HT-29 (cell line): ENCODE results near the gene NTF4. TPM values are rescaled to one million over a fixed set of nuclear protein-coding genes. Genes with fewer than 3 reads are reported as not detected.

ENCODE experiments used
- DNase-seq: peaks from one replicate; pipeline ENCODE4 v3.0.0-alpha.2; 2015; ENCODE audit warnings: low spot score
- small RNA-seq: library from RNA; depleted of rRNA; stranded (forward); fragments of <200 nt; gene quantifications from one replicate; pipeline ENCODE3, GENCODE V24; 2014
- total RNA-seq: library from RNA; depleted of rRNA; stranded (reverse); fragments of >200 nt; shearing (Covaris generic); gene quantifications from 2 replicates; pipeline ENCODE4 v1.2.3, GENCODE V29; 2014; rRNA removed

The NTF4 gene
- total RNA-seq, 1 experiment from 2014 or later = not detected

- DNase-seq = no peak
These were observed 42.5 kb downstream of the NTF4 start for GRCh38 chr19:49022116-49022515.

- peak; percentile 24 for DNase-seq
These were observed 43.4 kb downstream of the NTF4 start for GRCh38 chr19:49020931-49021895.

- DNase-seq = no peak
These were observed 44.3 kb downstream of the NTF4 start for GRCh38 chr19:49020342-49020741.

- DNase-seq = peak; percentile 87
These were observed 45.2 kb downstream of the NTF4 start for GRCh38 chr19:49019242-49019932.

GRCh38 chr19:49018388-49019241, 46.0 kb downstream of the NTF4 start:
- peak; percentile 34 for DNase-seq

- peak; percentile 71 for DNase-seq
These were observed 46.8 kb downstream of the NTF4 start for GRCh38 chr19:49017666-49018351.

- peak; percentile 35 for DNase-seq
These were observed 47.5 kb downstream of the NTF4 start, which contains the start of gene LHB for GRCh38 chr19:49017041-49017665. Gene LHB, minus strand, starts transcription at chr19:49017091. Its CDS starts 10 bp downstream, at chr19:49017081.

GRCh38 chr19:49016067-49016839, 48.4 kb downstream of the NTF4 start:
- no peak for DNase-seq

- no peak for DNase-seq
These were observed 49.8 kb downstream of the NTF4 start for GRCh38 chr19:49014870-49015255.

- no peak for DNase-seq
These were observed 50.3 kb downstream of the NTF4 start for GRCh38 chr19:49014123-49014869.

- no peak for DNase-seq
These were observed 53.4 kb downstream of the NTF4 start for GRCh38 chr19:49011194-49011593.

Small RNA genes within 50 kb of the gene (small RNA-seq; reads per million reads assigned to genes)
- gene RN7SL708P = not detected

Other genes with a start within 250 kb of the NTF4 start
- not detected in 2 replicates for gene HSD17B14, start 228.3 kb downstream of the NTF4 start, total RNA-seq
- gene PLEKHA4, start 196.2 kb downstream of the NTF4 start, total RNA-seq = 3.9 and 5.4 TPM in 2 replicates
- gene PPP1R15A, start 192.4 kb downstream of the NTF4 start, total RNA-seq = 152 and 165 TPM in 2 replicates
- not detected in 2 replicates for gene TULP2, start 166.1 kb downstream of the NTF4 start, total RNA-seq
- 160 and 185 TPM in 2 replicates for gene NUCB1, start 164.5 kb downstream of the NTF4 start, total RNA-seq
- gene DHDH, start 131.1 kb downstream of the NTF4 start, total RNA-seq = 0.10 and 0.42 TPM in 2 replicates
- gene BAX, start 109.9 kb downstream of the NTF4 start, total RNA-seq = 185 and 213 TPM in 2 replicates
- 5,979 and 6,365 TPM in 2 replicates for gene FTL, start 99.5 kb downstream of the NTF4 start, total RNA-seq
- gene GYS1, start 71.5 kb downstream of the NTF4 start, total RNA-seq = 67.1 and 71.5 TPM in 2 replicates
- 562 and 566 TPM in 2 replicates for gene RUVBL2, start 70.9 kb downstream of the NTF4 start, total RNA-seq
- not detected in 2 replicates for gene LHB, start 47.7 kb downstream of the NTF4 start, total RNA-seq
- gene CGB3, start 40.5 kb downstream of the NTF4 start, total RNA-seq = not detected in 2 replicates
- gene CGB2, start 32.9 kb downstream of the NTF4 start, total RNA-seq = not detected in 2 replicates
- gene CGB1, start 27.9 kb downstream of the NTF4 start, total RNA-seq = 1.5 TPM in 1 of 2 replicates, not detected in the other
- not detected in 2 replicates for gene CGB5, start 21.0 kb downstream of the NTF4 start, total RNA-seq
- not detected in 2 replicates for gene CGB8, start 15.7 kb downstream of the NTF4 start, total RNA-seq
- not detected in 2 replicates for gene CGB7, start 7.1 kb downstream of the NTF4 start, total RNA-seq
- gene KCNA7, start 7.9 kb upstream of the NTF4 start, total RNA-seq = not detected in 2 replicates
- 994 and 1,107 TPM in 2 replicates for gene SNRNP70, start 20.6 kb upstream of the NTF4 start, total RNA-seq
- 12.0 and 19.9 TPM in 2 replicates for gene LIN7B, start 49.6 kb upstream of the NTF4 start, total RNA-seq
- 5.9 and 6.0 TPM in 2 replicates for gene C19orf73, start 54.3 kb upstream of the NTF4 start, total RNA-seq
- 22.9 and 30.1 TPM in 2 replicates for gene PPFIA3, start 54.7 kb upstream of the NTF4 start, total RNA-seq
- gene HRC, start 90.6 kb upstream of the NTF4 start, total RNA-seq = 0.08 TPM in 1 of 2 replicates, not detected in the other
- gene TRPM4, start 93.0 kb upstream of the NTF4 start, total RNA-seq = 28.7 and 33.7 TPM in 2 replicates